Neural cell (in vitro differentiated cells): ENCODE results near the gene SLC25A11. TPM values are rescaled to one million over a fixed set of nuclear protein-coding genes. Genes with fewer than 3 reads are reported as not detected.

ENCODE experiments used
- H2AFZ ChIP-seq: fragments of 200-600, 300-800 bp; sonication (generic), shearing (Covaris generic); 2 replicates; pipeline ENCODE4 v1.6.0; 2014; ENCODE audit warnings: low read depth, mild to moderate bottlenecking, antibody characterized with exemption, low read length, moderate library complexity
- H3F3A ChIP-seq: fragments of 200-600 bp; shearing (Covaris generic); 2 replicates; pipeline ENCODE4 v1.6.1; 2016; ENCODE audit warnings: mild to moderate bottlenecking, moderate library complexity, mixed read lengths, antibody characterized with exemption, low read length; ENCODE audit not compliant: insufficient read depth, poor library complexity, severe bottlenecking
- H3K27ac ChIP-seq: fragments of 200-600, 300-800 bp; sonication (generic), shearing (Covaris generic); 2 replicates; pipeline ENCODE4 v1.5.1; 2014; ENCODE audit warnings: mild to moderate bottlenecking, low read length, moderate library complexity
- H3K27me3 ChIP-seq: fragments of 300-800, 200-600 bp; sonication (generic), shearing (Covaris generic); 2 replicates; pipeline ENCODE4 v1.6.0; 2014; ENCODE audit warnings: mild to moderate bottlenecking, low read depth, low read length, moderate library complexity; ENCODE audit not compliant: insufficient read depth
- H3K36me3 ChIP-seq: fragments of 300-800, 200-600 bp; sonication (generic), shearing (Covaris generic); 2 replicates; pipeline ENCODE4 v1.5.1; 2014; ENCODE audit warnings: mild to moderate bottlenecking, antibody characterized with exemption, low read length, moderate library complexity; ENCODE audit not compliant: insufficient read depth
- H3K4me2 ChIP-seq: fragments of 300-800, 200-600 bp; sonication (generic), shearing (Covaris generic); 2 replicates; pipeline ENCODE4 v1.6.0; 2014; ENCODE audit warnings: mild to moderate bottlenecking, low read length
- H3K4me3 ChIP-seq: fragments of 300-800, 200-600 bp; sonication (generic), shearing (Covaris generic); 2 replicates; pipeline ENCODE4 v1.5.1; 2014; ENCODE audit warnings: mild to moderate bottlenecking, low read length, moderate library complexity
- H3K79me2 ChIP-seq: fragments of 200-600 bp; shearing (Covaris generic); replicated peaks from 2 replicates; pipeline ENCODE4 v1.6.0; 2014; ENCODE audit warnings: mild to moderate bottlenecking, low read length, moderate library complexity; ENCODE audit not compliant: insufficient read depth
- H3K9ac ChIP-seq: fragments of 300-800, 200-600 bp; sonication (generic), shearing (Covaris generic); 2 replicates; pipeline ENCODE4 v1.6.1; 2016; ENCODE audit warnings: mild to moderate bottlenecking, low read length, mixed read lengths
- H3K9me2 ChIP-seq: fragments of 200-600 bp; shearing (Covaris generic); 2 replicates; pipeline ENCODE4 v1.6.1; 2016; ENCODE audit warnings: mild to moderate bottlenecking, low read length, mixed read lengths; ENCODE audit not compliant: insufficient read depth
- H3K9me3 ChIP-seq: fragments of 200-600, 300-800 bp; sonication (generic), shearing (Covaris generic); 2 replicates; pipeline ENCODE4 v1.6.1; 2016; ENCODE audit warnings: mild to moderate bottlenecking, mixed run types, low read length, moderate library complexity, mixed read lengths
- H4K20me1 ChIP-seq: fragments of 200-600 bp; shearing (Covaris generic); 2 replicates; pipeline ENCODE4 v1.6.1; 2016; ENCODE audit warnings: mild to moderate bottlenecking, mixed run types; ENCODE audit not compliant: insufficient read depth
- CTCF ChIP-seq: fragments of 450-650 bp; IDR thresholded peaks from 2 replicates; pipeline ENCODE4 v1.5.1; 2014; ENCODE audit warnings: antibody characterized with exemption, mild to moderate bottlenecking, moderate library complexity; ENCODE audit not compliant: poor library complexity, severe bottlenecking
- EP300 ChIP-seq: fragments of 450-650 bp; conservative IDR thresholded peaks from 2 replicates; pipeline ENCODE4 v1.6.1; 2014; ENCODE audit warnings: antibody characterized with exemption, mild to moderate bottlenecking, moderate library complexity; ENCODE audit not compliant: poor library complexity, severe bottlenecking
- MXI1 ChIP-seq: fragments of 450-650 bp; conservative IDR thresholded peaks from 2 replicates; pipeline ENCODE4 v1.6.1; 2014; ENCODE audit warnings: antibody characterized with exemption, mild to moderate bottlenecking; ENCODE audit not compliant: poor library complexity, severe bottlenecking
- POLR2AphosphoS5 ChIP-seq: IDR thresholded peaks from 2 replicates; pipeline ENCODE4 v1.6.1; 2012
- RAD21 ChIP-seq: fragments of 450-650 bp; conservative IDR thresholded peaks from 2 replicates; pipeline ENCODE4 v1.6.1; 2014; ENCODE audit warnings: antibody characterized with exemption, mild to moderate bottlenecking, moderate library complexity
- REST ChIP-seq: IDR thresholded peaks from 2 replicates; pipeline ENCODE4 v1.6.1; 2012; ENCODE audit warnings: borderline replicate concordance
- SMC3 ChIP-seq: fragments of 450-650 bp; conservative IDR thresholded peaks from 2 replicates; pipeline ENCODE4 v1.6.1; 2014; ENCODE audit warnings: antibody characterized with exemption, mild to moderate bottlenecking, moderate library complexity; ENCODE audit not compliant: poor library complexity
- TAF1 ChIP-seq: IDR thresholded peaks from 2 replicates; pipeline ENCODE4 v1.6.1; 2012; ENCODE audit warnings: low read depth
- polyA plus RNA-seq: library from polyadenylated mRNA; depleted of rRNA; stranded (reverse); fragments of >200 nt; gene quantifications from 2 replicates; pipeline ENCODE4 v1.2.3, GENCODE V29; 2014

The SLC25A11 gene
- polyA plus RNA-seq, 1 donor from 2014 or later: 172 TPM

- peak within 1 kb of the TSS; percentile 94 for H3K4me3 ChIP-seq
- no peaks in the 10 kb centered on the region for H3F3A ChIP-seq
- H3K27ac ChIP-seq: peak within 1 kb of the TSS; percentile 24
- peak; percentile 54 for TF ChIP-seq MXI1
- TF ChIP-seq CTCF: peak; percentile 92
- no peak for TF ChIP-seq TAF1
- TF ChIP-seq EP300: peak; percentile 42
- TF ChIP-seq SMC3: peak; percentile 41
- no peak for TF ChIP-seq REST
- peak; percentile 42 for TF ChIP-seq RAD21
- peak; percentile 79 for TF ChIP-seq POLR2AphosphoS5
- peak within 1 kb of the TSS; percentile 73 for H3K4me2 ChIP-seq
- no peaks in the 10 kb centered on the region for H3K9me3 ChIP-seq
- H2AFZ ChIP-seq: peak within 1 kb of the TSS; percentile 90
- no peaks in the 10 kb centered on the region for H3K36me3 ChIP-seq
- H3K9ac ChIP-seq: peak within 1 kb of the TSS; percentile 78
- H4K20me1 ChIP-seq: no peaks in the 10 kb centered on the region
- H3K9me2 ChIP-seq: no peaks in the 10 kb centered on the region
- H3K27me3 ChIP-seq: peaks cover 2% of the 10 kb centered on the region
- no peaks in the 10 kb centered on the region for H3K79me2 ChIP-seq
Measured at GRCh38 chr17:4986951-4987766, 47.3 kb upstream of the SLC25A11 start, which contains the start of gene CAMTA2. TSS of gene CAMTA2 (minus strand) at chr17:4987675. CDS start at chr17:4986222, 1,453 bp downstream.

GRCh38 chr17:4986403-4986802 lies 46.6 kb upstream of the SLC25A11 start:
- TF ChIP-seq REST (no peak), EP300 (no peak), POLR2AphosphoS5 (no peak), SMC3 (no peak), MXI1 (no peak)
- H3K79me2 ChIP-seq: no peaks in the 10 kb centered on the region
- H4K20me1 ChIP-seq: no peaks in the 10 kb centered on the region
- no peaks in the 10 kb centered on the region for H3K36me3 ChIP-seq
- H3K9ac ChIP-seq: peak overlapping the region; percentile 78
- H3K27ac ChIP-seq: peak overlapping the region; percentile 24
- peak overlapping the region; percentile 90 for H2AFZ ChIP-seq
- H3K27me3 ChIP-seq: peaks cover 2% of the 10 kb centered on the region
- no peaks in the 10 kb centered on the region for H3K9me3 ChIP-seq
- H3F3A ChIP-seq: no peaks in the 10 kb centered on the region
- H3K9me2 ChIP-seq: no peaks in the 10 kb centered on the region
- H3K4me3 ChIP-seq: peak overlapping the region; percentile 94
- peak overlapping the region; percentile 71 for H3K4me2 ChIP-seq
